Type B pancreatic cell (in vitro differentiated cells): ENCODE data around the gene ATP23. TPM values are rescaled to one million over a fixed set of nuclear protein-coding genes. Genes with fewer than 3 reads are reported as not detected.
A peak's percentile ranks its signal among the peaks of the same experiment; 100 is the strongest.

Experiments
- DNase-seq: peaks from one replicate; pipeline ENCODE4 v3.0.0; 2021; ENCODE audit warnings: mixed read lengths; ENCODE audit not compliant: unreplicated experiment; ENCODE audit errors: extremely low spot score
- H3K27ac Mint-ChIP-seq: 2 replicates; pipeline ENCODE4 v1.8.0; 2021; ENCODE audit warnings: mild to moderate bottlenecking, mixed read lengths
- H3K27me3 Mint-ChIP-seq: 2 replicates; pipeline ENCODE4 v1.8.0; 2021; ENCODE audit warnings: mixed read lengths
- H3K36me3 Mint-ChIP-seq: 2 replicates; pipeline ENCODE4 v1.8.0; 2021; ENCODE audit warnings: mixed read lengths
- H3K4me1 Mint-ChIP-seq: one replicate; pipeline ENCODE4 v1.8.0; 2021; ENCODE audit warnings: mixed read lengths; ENCODE audit not compliant: unreplicated experiment
- H3K4me3 Mint-ChIP-seq: 2 replicates; pipeline ENCODE4 v1.8.0; 2021; ENCODE audit warnings: mild to moderate bottlenecking, mixed read lengths
- H3K9me3 Mint-ChIP-seq: 2 replicates; pipeline ENCODE4 v1.8.0; 2021; ENCODE audit warnings: mixed read lengths
- CTCF ChIP-seq: fragments of 200-600 bp; sonication (generic); conservative IDR thresholded peaks from 2 replicates; pipeline ENCODE4 v1.5.0; 2021; ENCODE audit warnings: antibody characterized with exemption, mild to moderate bottlenecking
- total RNA-seq: library from RNA; stranded (reverse); gene quantifications from 2 replicates; pipeline ENCODE4 v1.2.1, GENCODE V29; 2021; ENCODE audit warnings: low replicate concordance

The ATP23 gene
- total RNA-seq, 1 donor from 2014 or later, result 9.7 TPM

GRCh38 chr12:57965766-57966165 is 24.4 kb downstream of the ATP23 start:
- Mint-ChIP-seq H3K27ac (no peak overlapping the region), H3K36me3 (no peaks in the 10 kb centered on the region), H3K9me3 (peaks cover 19% of the 10 kb centered on the region), H3K27me3 (no peaks in the 10 kb centered on the region), H3K4me1 (no peaks in the 10 kb centered on the region), H3K4me3 (no peak overlapping the region)
- no peak for TF ChIP-seq CTCF
- no peak for DNase-seq

GRCh38 chr12:57966536-57966935 is 25.2 kb downstream of the ATP23 start:
- DNase-seq, result no peak
- Mint-ChIP-seq H3K27me3 (no peaks in the 10 kb centered on the region), H3K4me1 (no peaks in the 10 kb centered on the region), H3K9me3 (peaks cover 19% of the 10 kb centered on the region), H3K4me3 (no peak overlapping the region), H3K36me3 (no peaks in the 10 kb centered on the region), H3K27ac (no peak overlapping the region)
- no peak for TF ChIP-seq CTCF

DNA sequence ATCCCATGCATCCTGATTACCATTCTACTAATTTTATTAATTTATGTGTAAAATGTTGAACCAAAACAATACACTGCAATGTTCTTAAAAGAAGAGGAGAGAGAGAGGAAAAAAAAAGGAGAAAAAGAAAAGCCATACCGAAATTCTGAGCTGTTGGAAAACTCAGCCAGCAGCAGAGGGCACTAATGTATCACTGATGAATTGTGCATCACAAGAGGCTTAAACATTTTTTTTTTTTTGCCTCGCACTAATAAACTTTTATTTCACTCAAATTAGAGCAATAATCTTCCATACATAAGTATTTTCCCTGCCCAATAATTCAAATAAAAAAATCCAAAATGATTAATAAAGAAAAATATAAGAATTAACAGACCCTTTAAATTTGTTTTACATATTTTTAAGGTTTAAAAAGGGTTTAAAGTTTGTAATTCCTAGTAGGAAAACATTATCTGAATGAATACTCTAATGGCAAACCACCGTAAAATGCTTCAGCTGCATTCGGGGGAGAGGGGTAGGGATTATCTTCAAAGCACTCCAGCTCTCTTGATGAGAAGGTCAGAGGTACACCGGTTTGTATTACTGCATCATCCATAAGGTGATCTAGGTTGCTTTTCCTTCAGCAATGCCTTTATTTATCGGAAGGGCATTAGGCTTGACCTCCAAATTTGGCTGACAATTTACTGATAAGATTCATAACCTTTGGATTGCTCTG is 41.9 kb downstream of the ATP23 start:
- peak; percentile 92 for TF ChIP-seq CTCF
- DNase-seq, result no peak
- Mint-ChIP-seq H3K36me3 (no peaks in the 10 kb centered on the region), H3K27me3 (peaks cover 8% of the 10 kb centered on the region), H3K4me1 (no peaks in the 10 kb centered on the region), H3K27ac (no peak overlapping the region), H3K4me3 (no peak overlapping the region), H3K9me3 (no peaks in the 10 kb centered on the region)

- H3K4me3 Mint-ChIP-seq, result no peak overlapping the region
- no peak for TF ChIP-seq CTCF
- H3K27ac Mint-ChIP-seq, result no peak overlapping the region
- H3K4me1 Mint-ChIP-seq, result no peaks in the 10 kb centered on the region
- no peaks in the 10 kb centered on the region for H3K36me3 Mint-ChIP-seq
- no peak for DNase-seq
- H3K9me3 Mint-ChIP-seq, result no peaks in the 10 kb centered on the region
- H3K27me3 Mint-ChIP-seq, result peaks cover 8% of the 10 kb centered on the region
Measured at GRCh38 chr12:57983858-57984505, 42.6 kb downstream of the ATP23 start.

DNA sequence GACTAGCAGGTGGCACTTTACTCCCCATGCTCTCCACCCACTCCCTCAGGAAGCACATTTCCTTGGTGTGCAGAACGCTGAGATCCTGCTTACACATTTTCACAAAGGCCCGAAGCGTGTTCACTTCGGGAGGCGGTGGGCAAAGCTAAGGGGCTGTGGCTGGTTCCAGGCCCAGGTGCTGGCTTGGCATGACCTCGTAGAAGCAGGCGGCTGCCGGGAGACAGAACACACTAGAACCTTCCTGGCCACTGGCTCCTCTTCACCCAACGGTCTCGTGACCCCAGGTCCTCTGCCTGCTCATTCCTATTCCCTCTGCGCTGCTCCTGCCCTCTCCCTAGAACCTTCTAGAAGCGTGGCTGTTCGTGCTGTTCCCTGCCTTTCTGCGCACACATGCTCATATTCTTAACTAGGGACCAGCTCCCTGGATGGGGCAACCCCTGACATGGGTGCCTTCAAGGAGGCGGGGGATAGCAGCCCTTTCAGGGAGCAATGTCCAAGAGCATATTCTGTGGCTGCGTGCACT is 43.3 kb downstream of the ATP23 start:
- no peak overlapping the region for H3K4me3 Mint-ChIP-seq
- H3K27ac Mint-ChIP-seq, result no peak overlapping the region
- no peaks in the 10 kb centered on the region for H3K36me3 Mint-ChIP-seq
- no peak for TF ChIP-seq CTCF
- DNase-seq, result no peak
- peaks cover 6% of the 10 kb centered on the region for H3K27me3 Mint-ChIP-seq
- H3K9me3 Mint-ChIP-seq, result no peaks in the 10 kb centered on the region
- no peaks in the 10 kb centered on the region for H3K4me1 Mint-ChIP-seq
